Dermis blood vessel endothelial cell (primary cell): ENCODE measurements around the gene CDC26. TPM values are rescaled to one million over a fixed set of nuclear protein-coding genes. Genes with fewer than 3 reads are reported as not detected.
"Not testable (repeated sequence)": the region's sequence is repeated elsewhere in the genome, so short reads cannot be mapped to it uniquely, and the experiment has no call there.

Experiments used
- DNase-seq: peaks from one replicate; pipeline ENCODE4 v3.0.0; 2010
- total RNA-seq: library from RNA; depleted of rRNA; stranded (reverse); fragments of >200 nt; gene quantifications from 2 replicates; pipeline ENCODE4 v1.2.3, GENCODE V29; 2014

CDC26 gene
- total RNA-seq, 1 donor from 2014 or later = 67.9 TPM

- no peak for DNase-seq
Measured at GRCh38 chr9:113238202-113238858, 37.0 kb downstream of the CDC26 start.

GRCh38 chr9:113237026-113237425 lies 38.3 kb downstream of the CDC26 start:
- DNase-seq = no peak

- not testable (repeated sequence) for DNase-seq
Measured at GRCh38 chr9:113235701-113236255, 39.6 kb downstream of the CDC26 start.

GRCh38 chr9:113231701-113232100 lies 43.7 kb downstream of the CDC26 start:
- no peak for DNase-seq

GRCh38 chr9:113228130-113228665 lies 47.2 kb downstream of the CDC26 start:
- no peak for DNase-seq

GRCh38 chr9:113227436-113227835 lies 47.9 kb downstream of the CDC26 start:
- no peak for DNase-seq

- DNase-seq = no peak
Measured at GRCh38 chr9:113223963-113224362, 51.4 kb downstream of the CDC26 start.

- DNase-seq = peak; percentile 4
Measured at GRCh38 chr9:113222482-113222841, 52.9 kb downstream of the CDC26 start.

- peak; percentile 10 for DNase-seq
Measured at GRCh38 chr9:113221800-113222481, 53.4 kb downstream of the CDC26 start.

- peak; percentile 99 for DNase-seq
Measured at GRCh38 chr9:113221003-113221799, 54.2 kb downstream of the CDC26 start, which contains the start of the genes FKBP15 and SLC31A1. FKBP15 (minus strand) TSS chr9:113221277; CDS start chr9:113221243, 34 bp downstream. SLC31A1 (plus strand) TSS chr9:113221544; CDS start chr9:113256149, 34,605 bp downstream.

- DNase-seq = peak; percentile 23
Measured at GRCh38 chr9:113220467-113221002, 54.8 kb downstream of the CDC26 start.

GRCh38 chr9:113219969-113220368 lies 55.4 kb downstream of the CDC26 start:
- DNase-seq = no peak

- DNase-seq = no peak
Measured at GRCh38 chr9:113219186-113219936, 56.0 kb downstream of the CDC26 start.

Other genes starting within 250 kb of the CDC26 start
- 1.7 and 2.0 TPM in 2 replicates for gene ZFP37, start 218.8 kb downstream of the CDC26 start, total RNA-seq
- 4.2 and 7.3 TPM in 2 replicates for gene SLC31A2, start 124.6 kb downstream of the CDC26 start, total RNA-seq
- 18.7 and 25.3 TPM in 2 replicates for gene FKBP15, start 54.3 kb downstream of the CDC26 start, total RNA-seq
- 13.4 and 16.5 TPM in 2 replicates for gene SLC31A1, start 54.0 kb downstream of the CDC26 start, total RNA-seq
- 25.0 and 33.6 TPM in 2 replicates for gene PRPF4, start 86 bp upstream of the CDC26 start, total RNA-seq
- gene RNF183, start 27.8 kb upstream of the CDC26 start, total RNA-seq = not detected in 2 replicates
- gene WDR31, start 64.7 kb upstream of the CDC26 start, total RNA-seq = 0.17 and 0.37 TPM in 2 replicates
- not detected in 2 replicates for gene BSPRY, start 74.0 kb upstream of the CDC26 start, total RNA-seq
- gene HDHD3, start 101.4 kb upstream of the CDC26 start, total RNA-seq = 5.6 and 8.3 TPM in 2 replicates
- gene ALAD, start 125.7 kb upstream of the CDC26 start, total RNA-seq = 15.0 and 22.4 TPM in 2 replicates
- gene POLE3, start 135.1 kb upstream of the CDC26 start, total RNA-seq = 57.2 and 61.5 TPM in 2 replicates
- gene C9orf43, start 135.2 kb upstream of the CDC26 start, total RNA-seq = 0.23 TPM in 1 of 2 replicates, not detected in the other
- gene RGS3, start 188.2 kb upstream of the CDC26 start, total RNA-seq = 294 and 415 TPM in 2 replicates